GM12891 (cell line): ENCODE data around the gene INPPL1.

Experiments used
- POLR2A ChIP-seq: IDR thresholded peaks from 2 replicates; pipeline ENCODE4 v1.6.1; 2011; ENCODE audit warnings: low read depth, low read length, control low read depth
- POLR2AphosphoS5 ChIP-seq: IDR thresholded peaks from 2 replicates; pipeline ENCODE4 v1.6.1; 2011; ENCODE audit warnings: low read depth, low read length, control low read depth

GRCh38 chr11:72233056-72233772 lies 8.6 kb downstream of the INPPL1 start:
- TF ChIP-seq POLR2AphosphoS5 (no peak), POLR2A (no peak)
